HEK293 (cell line): ENCODE data around the gene TMEM181.

Experiments
- CTCF ChIA-PET: fragments of 350-600 bp; formaldehyde crosslinking; extraction: SDS; loops from one replicate; lab custom pipeline; 2021; ENCODE audit warnings: antibody characterized with exemption; lab: Yijun Ruan, JAX
- POLR2A ChIA-PET: fragments of 300-600 bp; formaldehyde crosslinking; extraction: SDS; loops from one replicate; lab custom pipeline; 2020; ENCODE audit warnings: antibody characterized with exemption, inconsistent platforms; lab: Yijun Ruan, JAX
- H3K27ac ChIP-seq: fragments of 200-500 bp; sonication (Bioruptor generic); 2 replicates; pipeline ENCODE4 v1.5.1; 2014; ENCODE audit warnings: low read depth, low read length, control low read depth, inconsistent platforms; ENCODE audit errors: extremely low read depth
- H3K36me3 ChIP-seq, 2 experiments: fragments of 200-500 bp in 1 of 2; sonication (Bioruptor generic) in 1 of 2; 1 replicate in 1 of 2; 2 replicates in 1 of 2; pipeline ENCODE4 v1.5.1; 2014 to 2017; ENCODE audit warnings: inconsistent platforms in 2 of 2, low read length in 2 of 2; ENCODE audit not compliant: control insufficient read depth in 2 of 2, insufficient read depth in 1 of 2
- H3K4me1 ChIP-seq: fragments of 200-500 bp; sonication (Bioruptor generic); 2 replicates; pipeline ENCODE4 v1.5.1; 2014; ENCODE audit warnings: mild to moderate bottlenecking, low read length, inconsistent platforms; ENCODE audit not compliant: control insufficient read depth, insufficient read depth
- H3K4me3 ChIP-seq: 2 replicates; pipeline ENCODE4 v1.5.1; 2011; ENCODE audit warnings: low read depth, mild to moderate bottlenecking, control low read depth, low read length, moderate library complexity
- H3K9me3 ChIP-seq: fragments of 200-500 bp; sonication (Bioruptor generic); 2 replicates; pipeline ENCODE4 v1.5.1; 2014; ENCODE audit warnings: low read depth, low read length, inconsistent platforms; ENCODE audit not compliant: control insufficient read depth, insufficient read depth
- EGR2 ChIP-seq: fragments of 450-650 bp; formaldehyde crosslinking; IDR thresholded peaks from 2 replicates; pipeline ENCODE4 v1.5.1; 2016; ENCODE audit warnings: low read depth, missing biosample characterization, missing genetic modification characterization
- PATZ1 ChIP-seq: fragments of 450-650 bp; formaldehyde crosslinking; IDR thresholded peaks from 2 replicates; pipeline ENCODE4 v1.5.1; 2016; ENCODE audit warnings: missing biosample characterization, missing genetic modification characterization
- PBX3 ChIP-seq: sonication (generic); formaldehyde crosslinking; IDR thresholded peaks from 2 replicates; pipeline ENCODE4 v1.8.1; 2022; ENCODE audit warnings: mild to moderate bottlenecking, moderate library complexity, missing genetic modification reagents
- PRDM1 ChIP-seq: fragments of 450-650 bp; formaldehyde crosslinking; IDR thresholded peaks from 2 replicates; pipeline ENCODE4; 2016; ENCODE audit warnings: missing biosample characterization, missing genetic modification characterization
- PRDM2 ChIP-seq: fragments of 450-650 bp; formaldehyde crosslinking; IDR thresholded peaks from 2 replicates; pipeline ENCODE4 v1.5.1; 2016; ENCODE audit warnings: missing biosample characterization, missing genetic modification characterization, borderline replicate concordance
- RBAK ChIP-seq: fragments of 450-650 bp; formaldehyde crosslinking; IDR thresholded peaks from 2 replicates; pipeline ENCODE4 v1.5.1; 2016; ENCODE audit warnings: missing biosample characterization, missing genetic modification characterization
- SP7 ChIP-seq: fragments of 450-650 bp; formaldehyde crosslinking; IDR thresholded peaks from 2 replicates; pipeline ENCODE4 v1.5.1; 2016; ENCODE audit warnings: missing biosample characterization, missing genetic modification characterization
- YY1 ChIP-seq: fragments of 450-650 bp; formaldehyde crosslinking; IDR thresholded peaks from 2 replicates; pipeline ENCODE4 v1.5.1; 2018; ENCODE audit warnings: missing biosample characterization, missing genetic modification characterization
- YY2 ChIP-seq: fragments of 450-650 bp; formaldehyde crosslinking; IDR thresholded peaks from 2 replicates; pipeline ENCODE4 v1.5.1; 2016; ENCODE audit warnings: missing biosample characterization, missing genetic modification characterization
- ZBTB10 ChIP-seq: fragments of 450-650 bp; formaldehyde crosslinking; IDR thresholded peaks from 2 replicates; pipeline ENCODE4 v1.5.1; 2016; ENCODE audit warnings: missing biosample characterization, missing genetic modification characterization
- ZFP3 ChIP-seq: fragments of 450-650 bp; formaldehyde crosslinking; IDR thresholded peaks from 2 replicates; pipeline ENCODE4 v1.5.1; 2016; ENCODE audit warnings: low read depth, missing biosample characterization, missing genetic modification characterization
- ZFP69B ChIP-seq: fragments of 450-650 bp; formaldehyde crosslinking; IDR thresholded peaks from 2 replicates; pipeline ENCODE4 v1.5.1; 2016; ENCODE audit warnings: missing biosample characterization, missing genetic modification characterization
- ZIC2 ChIP-seq: fragments of 450-650 bp; formaldehyde crosslinking; IDR thresholded peaks from 2 replicates; pipeline ENCODE4 v1.5.1; 2016; ENCODE audit warnings: missing biosample characterization, missing genetic modification characterization
- ZNF121 ChIP-seq: fragments of 450-650 bp; formaldehyde crosslinking; IDR thresholded peaks from 2 replicates; pipeline ENCODE4 v1.5.1; 2016; ENCODE audit warnings: missing biosample characterization, missing genetic modification characterization
- ZNF19 ChIP-seq: fragments of 450-650 bp; formaldehyde crosslinking; IDR thresholded peaks from 2 replicates; pipeline ENCODE4; 2016; ENCODE audit warnings: missing biosample characterization, missing genetic modification characterization, low read depth
- ZNF2 ChIP-seq: fragments of 450-650 bp; formaldehyde crosslinking; IDR thresholded peaks from 2 replicates; pipeline ENCODE4 v1.5.1; 2016; ENCODE audit warnings: missing biosample characterization, missing genetic modification characterization
- ZNF223 ChIP-seq: fragments of 450-650 bp; formaldehyde crosslinking; IDR thresholded peaks from 2 replicates; pipeline ENCODE4 v1.5.1; 2016; ENCODE audit warnings: missing biosample characterization, missing genetic modification characterization
- ZNF324 ChIP-seq: fragments of 450-650 bp; formaldehyde crosslinking; IDR thresholded peaks from 2 replicates; pipeline ENCODE4 v1.5.1; 2016; ENCODE audit warnings: missing biosample characterization, missing genetic modification characterization
- ZNF426 ChIP-seq: fragments of 450-650 bp; formaldehyde crosslinking; IDR thresholded peaks from 2 replicates; pipeline ENCODE4 v1.5.1; 2017; ENCODE audit warnings: missing biosample characterization, missing genetic modification characterization, mild to moderate bottlenecking, inconsistent platforms, moderate library complexity
- ZNF433 ChIP-seq: fragments of 450-650 bp; formaldehyde crosslinking; IDR thresholded peaks from 2 replicates; pipeline ENCODE4 v1.5.1; 2016; ENCODE audit warnings: missing biosample characterization, missing genetic modification characterization, low read depth
- ZNF555 ChIP-seq: fragments of 450-650 bp; formaldehyde crosslinking; conservative IDR thresholded peaks from 2 replicates; pipeline ENCODE4 v1.5.1; 2017; ENCODE audit warnings: missing biosample characterization, mild to moderate bottlenecking, missing genetic modification characterization, inconsistent platforms
- ZNF558 ChIP-seq: fragments of 450-650 bp; formaldehyde crosslinking; IDR thresholded peaks from 2 replicates; pipeline ENCODE4 v1.5.1; 2016; ENCODE audit warnings: missing biosample characterization, missing genetic modification characterization
- ZNF626 ChIP-seq: fragments of 450-650 bp; sonication (Bioruptor Pico); formaldehyde crosslinking; IDR thresholded peaks from 2 replicates; pipeline ENCODE4 v1.5.1; 2018; ENCODE audit warnings: missing biosample characterization, missing genetic modification characterization, inconsistent platforms
- ZNF707 ChIP-seq: fragments of 450-650 bp; formaldehyde crosslinking; IDR thresholded peaks from 2 replicates; pipeline ENCODE4 v1.5.1; 2016; ENCODE audit warnings: missing biosample characterization, missing genetic modification characterization
- ZNF747 ChIP-seq: fragments of 450-650 bp; formaldehyde crosslinking; IDR thresholded peaks from 2 replicates; pipeline ENCODE4 v1.5.1; 2016; ENCODE audit warnings: missing biosample characterization, missing genetic modification characterization
- ZNF768 ChIP-seq: fragments of 450-650 bp; formaldehyde crosslinking; IDR thresholded peaks from 2 replicates; pipeline ENCODE4 v1.5.1; 2018; ENCODE audit warnings: missing biosample characterization, mild to moderate bottlenecking, missing genetic modification characterization
- ZNF837 ChIP-seq: fragments of 450-650 bp; formaldehyde crosslinking; IDR thresholded peaks from 2 replicates; pipeline ENCODE4 v1.5.1; 2016; ENCODE audit warnings: missing biosample characterization, missing genetic modification characterization

The TMEM181 gene

GRCh38 chr6:158514176-158514575 is 45.7 kb upstream of the TMEM181 start:
- no peak overlapping the region for H3K4me3 ChIP-seq
- H3K4me1 ChIP-seq, result 0 out of 2 replicates have a peak, but pooled peaks cover 4% of the 10 kb centered on the region
- no peaks in the 10 kb centered on the region for H3K9me3 ChIP-seq
- ChIA-PET POLR2A (no interaction called here), CTCF (interaction anchor here (1.0 to 1.7 kb wide), 3 partner anchors 293 to 300 kb away, joined by 3 to 5 read pairs (median 3); no protein-coding TSS in a partner anchor)
- peaks cover 0 to 7% of the 10 kb centered on the region in 2 experiments; a peak in 1 of 3 replicates for H3K36me3 ChIP-seq
- H3K27ac ChIP-seq, result no peak overlapping the region
- TF ChIP-seq PRDM1 (tag by site-specific recombination) (no peak), ZNF223 (tag by site-specific recombination) (no peak), ZNF2 (tag by site-specific recombination) (no peak), ZFP3 (tag by site-specific recombination) (no peak), YY1 (tag by site-specific recombination) (no peak), ZFP69B (no peak), ZNF555 (tag by site-specific recombination) (no peak), SP7 (tag by site-specific recombination) (no peak), RBAK (tag by site-specific recombination) (no peak), ZBTB10 (tag by site-specific recombination) (no peak), ZNF121 (tag by site-specific recombination) (no peak), ZNF426 (no peak), ZNF558 (no peak), EGR2 (tag by site-specific recombination) (no peak), ZNF837 (no peak), PATZ1 (tag by site-specific recombination) (no peak), ZIC2 (tag by site-specific recombination) (no peak), ZNF707 (no peak), PBX3 (CRISPR knock-in tag) (no peak)

GRCh38 chr6:158514991-158515390 is 44.9 kb upstream of the TMEM181 start:
- Histone ChIP-seq H3K4me3 (no peak overlapping the region), H3K27ac (no peak overlapping the region), H3K9me3 (no peaks in the 10 kb centered on the region), H3K36me3 (peaks cover 0 to 7% of the 10 kb centered on the region in 2 experiments; a peak in 1 of 3 replicates), H3K4me1 (0 out of 2 replicates have a peak, but pooled peaks cover 4% of the 10 kb centered on the region)
- CTCF ChIA-PET, result interaction anchor here (0.5 to 1.6 kb wide), 3 partner anchors 93 to 301 kb away, joined by 3 read pairs; no protein-coding TSS in a partner anchor
- TF ChIP-seq ZNF19 (tag by site-specific recombination) (no peak), ZNF626 (tag by site-specific recombination) (no peak), ZNF433 (tag by site-specific recombination) (no peak), ZNF768 (tag by site-specific recombination) (no peak), ZNF747 (no peak), PRDM2 (no peak), YY2 (no peak), ZNF324 (no peak)
- POLR2A ChIA-PET, result no interaction called here
